Cardiac fibroblast (primary cell): ENCODE measurements around the gene PIK3R5.

ENCODE experiments used
- DNase-seq, 2 donors: peaks; one replicate each; pipeline versions ENCODE4 v3.0.0 to v3.0.0-alpha.2; 2010; ENCODE audit warnings: low read depth in 2 of 2
- H3K4me3 ChIP-seq, 2 donors: replicated peaks in 1 of 2; 1 replicate in 1 of 2; 2 replicates in 1 of 2; pipeline ENCODE4 v1.5.1; 2011; ENCODE audit warnings: low read depth in 2 of 2, low read length in 2 of 2, mild to moderate bottlenecking in 2 of 2, moderate library complexity in 1 of 2
- CTCF ChIP-seq: IDR thresholded peaks from one replicate; pipeline ENCODE4 v1.5.1; 2011; ENCODE audit warnings: low read depth, mild to moderate bottlenecking, low read length, inconsistent platforms

PIK3R5 gene

GRCh38 chr17:8968503-8968902 lies 3.0 kb upstream of the PIK3R5 start:
- H3K4me3 ChIP-seq, result no peak overlapping the region
- no peak for TF ChIP-seq CTCF
- DNase-seq, result no peak

- no peak overlapping the region for H3K4me3 ChIP-seq
- TF ChIP-seq CTCF, result no peak
- DNase-seq, result no peak
These were observed 2.4 kb upstream of the PIK3R5 start for GRCh38 chr17:8967861-8968260.

GRCh38 chr17:8966926-8967325 lies 1.4 kb upstream of the PIK3R5 start:
- no peak for DNase-seq

GRCh38 chr17:8964801-8965393 lies 610 bp downstream of the PIK3R5 start:
- no peak overlapping the region for H3K4me3 ChIP-seq
- no peak for DNase-seq
- TF ChIP-seq CTCF, result no peak

More at GRCh38 chr17:8966926-8967325, 1.4 kb upstream of the PIK3R5 start:
- no peak overlapping the region for H3K4me3 ChIP-seq
- no peak for TF ChIP-seq CTCF

GRCh38 chr17:8963647-8964258 lies 1.8 kb downstream of the PIK3R5 start:
- no peak overlapping the region for H3K4me3 ChIP-seq
- no peak for TF ChIP-seq CTCF
- no peak for DNase-seq

- TF ChIP-seq CTCF, result no peak
- no peak overlapping the region for H3K4me3 ChIP-seq
- no peak for DNase-seq
These were observed 2.5 kb downstream of the PIK3R5 start for GRCh38 chr17:8963014-8963413.

GRCh38 chr17:8961829-8962228 lies 3.7 kb downstream of the PIK3R5 start:
- no peak overlapping the region for H3K4me3 ChIP-seq
- DNase-seq, result no peak
- TF ChIP-seq CTCF, result no peak
